Colonic mucosa (tissue), 4 donors: Measurements from ENCODE around the gene C22orf15. TPM values are rescaled to one million over a fixed set of nuclear protein-coding genes. Genes with fewer than 3 reads are reported as not detected.

ENCODE experiments used
- DNase-seq: peaks from one replicate; pipeline ENCODE4 v3.0.0-alpha.2; 2020
- H3K27ac ChIP-seq: fragments of 200-600 bp; one replicate; pipeline ENCODE4 v1.8.0; 2021
- H3K27me3 ChIP-seq: fragments of 200-600 bp; one replicate; pipeline ENCODE4 v1.8.0; 2021
- H3K36me3 ChIP-seq: fragments of 200-600 bp; one replicate; pipeline ENCODE4 v1.8.0; 2021
- H3K4me1 ChIP-seq: fragments of 200-600 bp; one replicate; pipeline ENCODE4 v1.8.0; 2021; ENCODE audit warnings: mild to moderate bottlenecking
- H3K4me3 ChIP-seq: fragments of 200-600 bp; one replicate; pipeline ENCODE4 v1.8.0; 2021
- H3K9ac ChIP-seq, 2 donors: one replicate each; pipeline ENCODE4 v1.7.0; 2013; ENCODE audit warnings: control low read depth in 2 of 2, low read depth in 2 of 2, low read length in 2 of 2
- H3K9me3 ChIP-seq: fragments of 200-600 bp; one replicate; pipeline ENCODE4 v1.8.0; 2021
- intact Hi-C: fragments of 100-400 bp; cut with DNase I; formaldehyde crosslinking; loops from one replicate; pipeline ENCODE4 v1.14.1; 2022
- total RNA-seq, 2 donors: library from RNA; stranded (reverse); fragmentation: NEBNext Ultra II Directional in 1 of 2; extraction: Animal tissue kit (Norgen Biotek cat#: 25700) in 1 of 2; gene quantifications; one replicate each; pipeline ENCODE4 v1.2.1, GENCODE V29; 2021
- TF ChIP-seq, protein P1 (sequence below): fragments of 200-600 bp; IDR thresholded peaks from one replicate; pipeline ENCODE4 v1.8.0; 2022; ENCODE audit warnings: antibody characterized with exemption, mild to moderate bottlenecking
- donor health status: healthy.
- donor health status: DM: no; HTN: no; CAD: no.
- donor health status: DM: no; HTN: no; CAD: no.

Gene C22orf15
- total RNA-seq, 2 donors from 2014 or later, result not detected

DNA sequence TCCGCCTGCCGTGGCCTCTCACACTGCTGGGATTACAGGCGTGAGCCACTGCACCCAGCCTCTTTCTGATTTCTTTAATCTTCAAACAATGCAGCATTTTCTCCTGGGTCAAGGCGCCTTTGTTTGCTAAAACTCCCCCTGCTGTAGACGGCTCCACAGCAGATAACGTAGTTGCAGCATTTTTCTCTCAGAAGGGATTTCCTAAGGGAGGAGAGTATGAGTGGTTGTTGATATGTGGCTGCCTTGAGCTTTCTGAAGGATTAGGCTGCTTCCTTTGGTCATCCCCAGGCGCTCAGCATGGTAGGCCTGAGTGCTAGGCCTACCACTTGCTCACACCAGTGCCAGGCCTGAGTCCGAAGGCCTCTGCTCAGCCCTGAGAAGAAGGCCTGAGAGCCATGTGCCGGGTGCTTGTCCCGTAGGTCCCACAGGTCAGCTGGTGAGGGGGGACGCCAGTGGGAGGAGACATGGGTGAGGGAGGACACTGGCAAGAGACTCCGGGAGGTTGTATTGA is 42.0 kb downstream of the C22orf15 start:
- no peak for DNase-seq
- Histone ChIP-seq H3K36me3 (peaks cover 22% of the 10 kb centered on the region), H3K27ac (no peak overlapping the region), H3K4me1 (no peaks in the 10 kb centered on the region), H3K27me3 (no peaks in the 10 kb centered on the region), H3K9ac (no peak overlapping the region), H3K4me3 (no peak overlapping the region), H3K9me3 (no peaks in the 10 kb centered on the region)
- intact Hi-C loops, result no loop called here
- TF ChIP-seq, protein P1, sequence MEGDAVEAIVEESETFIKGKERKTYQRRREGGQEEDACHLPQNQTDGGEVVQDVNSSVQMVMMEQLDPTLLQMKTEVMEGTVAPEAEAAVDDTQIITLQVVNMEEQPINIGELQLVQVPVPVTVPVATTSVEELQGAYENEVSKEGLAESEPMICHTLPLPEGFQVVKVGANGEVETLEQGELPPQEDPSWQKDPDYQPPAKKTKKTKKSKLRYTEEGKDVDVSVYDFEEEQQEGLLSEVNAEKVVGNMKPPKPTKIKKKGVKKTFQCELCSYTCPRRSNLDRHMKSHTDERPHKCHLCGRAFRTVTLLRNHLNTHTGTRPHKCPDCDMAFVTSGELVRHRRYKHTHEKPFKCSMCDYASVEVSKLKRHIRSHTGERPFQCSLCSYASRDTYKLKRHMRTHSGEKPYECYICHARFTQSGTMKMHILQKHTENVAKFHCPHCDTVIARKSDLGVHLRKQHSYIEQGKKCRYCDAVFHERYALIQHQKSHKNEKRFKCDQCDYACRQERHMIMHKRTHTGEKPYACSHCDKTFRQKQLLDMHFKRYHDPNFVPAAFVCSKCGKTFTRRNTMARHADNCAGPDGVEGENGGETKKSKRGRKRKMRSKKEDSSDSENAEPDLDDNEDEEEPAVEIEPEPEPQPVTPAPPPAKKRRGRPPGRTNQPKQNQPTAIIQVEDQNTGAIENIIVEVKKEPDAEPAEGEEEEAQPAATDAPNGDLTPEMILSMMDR, result no peak

DNA sequence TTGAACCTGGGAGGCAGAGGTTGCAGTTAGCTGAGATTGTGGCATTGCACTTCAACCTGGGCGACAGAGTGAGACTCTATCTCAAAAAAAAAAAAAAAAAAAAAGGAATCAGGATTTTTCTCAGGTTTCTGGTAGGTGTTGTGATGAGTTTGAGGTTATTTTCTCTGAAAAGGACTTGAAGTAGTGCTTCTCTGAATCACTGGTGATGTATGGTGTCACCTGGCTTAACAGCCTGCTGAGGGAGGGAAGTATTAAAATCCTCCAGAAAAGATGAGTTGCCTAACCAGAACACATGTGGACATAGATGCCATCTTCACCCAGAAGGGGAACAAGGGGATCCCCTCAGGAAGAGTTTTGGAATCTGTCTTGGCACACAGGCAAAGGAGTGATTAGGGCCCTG is 44.0 kb downstream of the C22orf15 start:
- no peak overlapping the region for H3K4me3 ChIP-seq
- no peak overlapping the region for H3K27ac ChIP-seq
- no peaks in the 10 kb centered on the region for H3K9me3 ChIP-seq
- TF ChIP-seq, protein P1, result no peak
- H3K9ac ChIP-seq, result no peak overlapping the region
- no peaks in the 10 kb centered on the region for H3K4me1 ChIP-seq
- intact Hi-C loops, result no loop called here
- peaks cover 17% of the 10 kb centered on the region for H3K36me3 ChIP-seq
- DNase-seq, result no peak
- no peaks in the 10 kb centered on the region for H3K27me3 ChIP-seq

DNA sequence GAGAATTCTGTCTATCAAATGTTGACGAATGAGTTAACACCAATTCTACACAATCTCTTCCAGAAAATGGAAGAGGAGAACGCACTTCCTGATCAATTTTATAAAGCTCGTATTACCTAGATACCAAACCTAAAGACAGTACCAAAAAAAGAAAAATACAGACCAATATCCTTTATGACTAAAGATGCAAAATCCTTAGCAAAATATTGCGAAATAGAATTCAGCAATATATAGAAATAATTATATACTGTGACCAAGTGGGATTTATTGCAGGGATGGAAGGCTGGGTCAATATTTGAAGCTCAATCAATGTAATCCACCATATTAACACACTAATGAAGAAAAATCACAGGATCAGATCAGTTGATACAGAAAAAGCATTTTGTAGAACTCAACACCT is 49.6 kb downstream of the C22orf15 start:
- Histone ChIP-seq H3K27ac (no peak overlapping the region), H3K4me1 (no peaks in the 10 kb centered on the region), H3K9me3 (no peaks in the 10 kb centered on the region), H3K36me3 (no peaks in the 10 kb centered on the region), H3K4me3 (no peak overlapping the region), H3K9ac (no peak overlapping the region), H3K27me3 (no peaks in the 10 kb centered on the region)
- no peak for DNase-seq
- TF ChIP-seq, protein P1, result no peak
- intact Hi-C loops, result no loop called here

Other genes with a start within 250 kb of the C22orf15 start
- gene IGLL1, start 182.7 kb upstream of the C22orf15 start, total RNA-seq, result not detected
- under 1 TPM; 0.35 to 0.79 TPM for gene DRICH1, start 130.7 kb upstream of the C22orf15 start, total RNA-seq
- under 1 TPM; 0.35 to 0.45 TPM for gene RGL4, start 72.0 kb upstream of the C22orf15 start, total RNA-seq
- gene ZNF70, start 11.9 kb upstream of the C22orf15 start, total RNA-seq, result 1 to 10 TPM; 2.8 to 3.5 TPM
- 1 to 10 TPM; 1.2 to 1.9 TPM for gene VPREB3, start 8.6 kb upstream of the C22orf15 start, total RNA-seq
- gene CHCHD10, start 5.0 kb downstream of the C22orf15 start, total RNA-seq, result 100 to 1,000 TPM; 420 to 719 TPM
- 1 to 10 TPM; 2.3 to 4.5 TPM for gene MMP11, start 9.9 kb downstream of the C22orf15 start, total RNA-seq
- 10 to 100 TPM; 77.8 to 96.0 TPM for gene SMARCB1, start 24.0 kb downstream of the C22orf15 start, total RNA-seq
- gene DERL3, start 76.0 kb downstream of the C22orf15 start, total RNA-seq, result 10 to 100 TPM in 1 of 2 donors, 1 to 10 TPM in 1; 9.1 to 20.2 TPM
- 1 to 10 TPM; 8.3 to 9.6 TPM for gene SLC2A11, start 94.9 kb downstream of the C22orf15 start, total RNA-seq
- gene MIF, start 131.4 kb downstream of the C22orf15 start, total RNA-seq, result 100 to 1,000 TPM; 621 to 869 TPM
- gene GSTT2B, start 198.2 kb downstream of the C22orf15 start, total RNA-seq, result 1 to 10 TPM; 2.7 to 3.4 TPM
- gene DDTL, start 203.9 kb downstream of the C22orf15 start, total RNA-seq, result 1 to 10 TPM; 3.0 to 4.7 TPM
- 100 to 1,000 TPM; 291 to 328 TPM for gene DDT, start 211.5 kb downstream of the C22orf15 start, total RNA-seq
- gene GSTT2, start 217.1 kb downstream of the C22orf15 start, total RNA-seq, result not detected
- not detected for gene GSTT4, start 242.5 kb downstream of the C22orf15 start, total RNA-seq
- gene CABIN1, start 248.3 kb downstream of the C22orf15 start, total RNA-seq, result 10 to 100 TPM; 46.3 to 85.2 TPM